Keratinocyte (primary cell): ENCODE results near the gene ARHGAP10. TPM values are rescaled to one million over a fixed set of nuclear protein-coding genes. Genes with fewer than 3 reads are reported as not detected.

Source experiments
- DNase-seq: peaks from one replicate; pipeline ENCODE4 v3.0.0-alpha.2; 2011; ENCODE audit warnings: low read depth, missing footprints, low spot score
- FAIRE-seq: peaks from 2 replicates; lab custom pipeline; 2011; peaks lifted over from hg19 to GRCh38; lab: Jason Lieb, UNC
- H2AFZ ChIP-seq: 2 replicates; pipeline ENCODE4 v1.6.0; 2012; ENCODE audit warnings: low read length, control low read depth, inconsistent platforms; ENCODE audit not compliant: control insufficient read depth
- H3K27ac ChIP-seq: 2 replicates; pipeline ENCODE4 v1.5.1; 2011; ENCODE audit warnings: low read length; ENCODE audit not compliant: control insufficient read depth, insufficient read depth
- H3K27me3 ChIP-seq: 3 replicates; pipeline ENCODE4 v1.6.0; 2011; ENCODE audit warnings: low read length; ENCODE audit not compliant: control insufficient read depth, insufficient read depth; ENCODE audit errors: extremely low read depth
- H3K36me3 ChIP-seq, 2 experiments: 2 replicates in 1 of 2; 3 replicates in 1 of 2; pipeline ENCODE4 v1.5.1; 2011; ENCODE audit warnings: low read length in 2 of 2, mild to moderate bottlenecking in 1 of 2; ENCODE audit not compliant: control insufficient read depth in 2 of 2, insufficient read depth in 2 of 2; ENCODE audit errors: extremely low read depth in 1 of 2
- H3K4me1 ChIP-seq: 3 replicates; pipeline ENCODE4 v1.5.1; 2011; ENCODE audit warnings: low read length; ENCODE audit not compliant: control insufficient read depth, insufficient read depth; ENCODE audit errors: extremely low read depth
- H3K4me2 ChIP-seq: 3 replicates; pipeline ENCODE4 v1.6.0; 2011; ENCODE audit warnings: low read depth, low read length; ENCODE audit not compliant: control insufficient read depth, insufficient read depth; ENCODE audit errors: extremely low read depth
- H3K4me3 ChIP-seq, 3 experiments: fragments of 200-600 bp in 1 of 3; sonication (generic) in 1 of 3; 2 replicates in 2 of 3; 3 replicates in 1 of 3; pipeline ENCODE4 v1.5.1; 2011 to 2016; ENCODE audit warnings: low read length in 3 of 3, mild to moderate bottlenecking in 3 of 3, control low read depth in 2 of 3, inconsistent platforms in 1 of 3, low read depth in 1 of 3, mixed read lengths in 1 of 3, mixed run types in 1 of 3, moderate library complexity in 1 of 3; ENCODE audit not compliant: control insufficient read depth in 2 of 3, insufficient read depth in 2 of 3; ENCODE audit errors: extremely low read depth in 1 of 3
- H3K79me2 ChIP-seq: 2 replicates; pipeline ENCODE4 v1.6.0; 2012; ENCODE audit warnings: low read length; ENCODE audit not compliant: control insufficient read depth, insufficient read depth
- H3K9ac ChIP-seq: 3 replicates; pipeline ENCODE4 v1.6.0; 2011; ENCODE audit warnings: low read length; ENCODE audit not compliant: control insufficient read depth, insufficient read depth; ENCODE audit errors: extremely low read depth
- H3K9me1 ChIP-seq: 3 replicates; pipeline ENCODE4 v1.6.0; 2011; ENCODE audit warnings: low read length; ENCODE audit not compliant: control insufficient read depth, insufficient read depth; ENCODE audit errors: extremely low read depth
- H3K9me3 ChIP-seq: 2 replicates; pipeline ENCODE4 v1.5.1; 2012; ENCODE audit warnings: low read depth, low read length; ENCODE audit not compliant: control insufficient read depth
- H4K20me1 ChIP-seq: 3 replicates; pipeline ENCODE4 v1.6.0; 2011; ENCODE audit warnings: low read length; ENCODE audit not compliant: control insufficient read depth, insufficient read depth; ENCODE audit errors: extremely low read depth
- EZH2 ChIP-seq: IDR thresholded peaks from one replicate; pipeline ENCODE4 v1.6.1; 2012; ENCODE audit warnings: inconsistent platforms, mild to moderate bottlenecking, low read length, moderate library complexity
- dilution Hi-C: fragments of 300-500 bp; cut with MboI; formaldehyde crosslinking; loops from one replicate; pipeline ENCODE4 v1.7.0; 2020; ENCODE audit warnings: low sequenced_read_pairs; ENCODE audit not compliant: extremely low pct_ligation_motif_present
- polyA plus RNA-seq, 5 experiments: library from polyadenylated mRNA; depleted of rRNA in 3 of 5; stranded (reverse) in 3 of 5; stranded (forward) in 1 of 5; unstranded in 1 of 5; fragments of >200 nt; gene quantifications; 1 replicate in 1 of 5; 2 replicates in 3 of 5; 3 replicates in 1 of 5; pipeline versions ENCODE4 v1.2.1 to v1.2.3, GENCODE V29; 2011 to 2012; ENCODE audit warnings: missing spikeins in 2 of 5, low read depth in 1 of 5, low replicate concordance in 1 of 5
- TF ChIP-seq, protein P1 (sequence below), 3 experiments: IDR thresholded peaks in 1 of 3; conservative IDR thresholded peaks in 1 of 3; optimal IDR thresholded peaks in 1 of 3; 2 replicates in 2 of 3; 3 replicates in 1 of 3; pipeline versions ENCODE3 to v1.5.1; 2011; ENCODE audit warnings: low read length in 3 of 3, mild to moderate bottlenecking in 3 of 3, moderate library complexity in 2 of 3, control low read depth in 1 of 3, inconsistent platforms in 1 of 3; ENCODE audit not compliant: insufficient read depth in 2 of 3; ENCODE audit errors: extremely low read depth in 1 of 3

ARHGAP10 gene
- polyA plus RNA-seq, 1 donor (not counting 4 experiments of a cell fraction or from before 2014, with no cell fraction given): 18.7 TPM

DNA sequence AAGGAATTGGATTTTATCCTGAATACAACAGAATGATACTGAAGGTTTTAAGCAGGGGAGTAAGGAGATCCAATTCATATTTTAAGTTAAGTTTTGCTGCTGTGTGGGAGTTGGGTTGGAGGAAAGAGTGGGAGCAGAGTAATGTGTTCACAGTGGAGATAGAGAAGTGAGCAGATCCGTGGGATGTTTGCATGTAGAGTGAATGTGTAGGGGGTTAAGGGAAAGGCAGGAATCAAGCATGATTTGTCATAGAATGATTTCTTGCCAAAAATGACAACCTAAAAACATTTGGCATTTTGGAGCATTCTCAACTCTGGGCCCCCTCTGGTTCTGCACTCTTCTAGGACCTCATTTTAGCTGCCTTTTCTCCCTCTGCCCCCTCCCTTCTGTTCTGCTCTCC lies 76.6 kb downstream of the ARHGAP10 start:
- dilution Hi-C loops: no loop called here
- TF ChIP-seq, protein P1, sequence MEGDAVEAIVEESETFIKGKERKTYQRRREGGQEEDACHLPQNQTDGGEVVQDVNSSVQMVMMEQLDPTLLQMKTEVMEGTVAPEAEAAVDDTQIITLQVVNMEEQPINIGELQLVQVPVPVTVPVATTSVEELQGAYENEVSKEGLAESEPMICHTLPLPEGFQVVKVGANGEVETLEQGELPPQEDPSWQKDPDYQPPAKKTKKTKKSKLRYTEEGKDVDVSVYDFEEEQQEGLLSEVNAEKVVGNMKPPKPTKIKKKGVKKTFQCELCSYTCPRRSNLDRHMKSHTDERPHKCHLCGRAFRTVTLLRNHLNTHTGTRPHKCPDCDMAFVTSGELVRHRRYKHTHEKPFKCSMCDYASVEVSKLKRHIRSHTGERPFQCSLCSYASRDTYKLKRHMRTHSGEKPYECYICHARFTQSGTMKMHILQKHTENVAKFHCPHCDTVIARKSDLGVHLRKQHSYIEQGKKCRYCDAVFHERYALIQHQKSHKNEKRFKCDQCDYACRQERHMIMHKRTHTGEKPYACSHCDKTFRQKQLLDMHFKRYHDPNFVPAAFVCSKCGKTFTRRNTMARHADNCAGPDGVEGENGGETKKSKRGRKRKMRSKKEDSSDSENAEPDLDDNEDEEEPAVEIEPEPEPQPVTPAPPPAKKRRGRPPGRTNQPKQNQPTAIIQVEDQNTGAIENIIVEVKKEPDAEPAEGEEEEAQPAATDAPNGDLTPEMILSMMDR (optimal IDR thresholded peaks at IDR 0.05 in 1 of 3, IDR thresholded peaks at IDR 0.05 in 1 of 3, conservative IDR thresholded peaks at IDR 0.05 in 1 of 3; ENCODE audit: extremely low read depth in 1 of 3, insufficient read depth in 2 of 3, low read length in 3 of 3): no peak
- no peak for TF ChIP-seq EZH2
- DNase-seq: no peak
- Histone ChIP-seq H3K9me3 (no peaks in the 10 kb centered on the region), H3K27me3 (no peaks in the 10 kb centered on the region), H3K27ac (no peak overlapping the region), H3K4me1 (no peaks in the 10 kb centered on the region), H3K9me1 (no peaks in the 10 kb centered on the region), H4K20me1 (no peaks in the 10 kb centered on the region), H3K4me3 (no peak overlapping the region), H3K9ac (no peak overlapping the region), H3K36me3 (no peaks in the 10 kb centered on the region), H3K4me2 (no peak overlapping the region), H2AFZ (no peak overlapping the region), H3K79me2 (peaks cover 52% of the 10 kb centered on the region)
- no peak for FAIRE-seq

DNA sequence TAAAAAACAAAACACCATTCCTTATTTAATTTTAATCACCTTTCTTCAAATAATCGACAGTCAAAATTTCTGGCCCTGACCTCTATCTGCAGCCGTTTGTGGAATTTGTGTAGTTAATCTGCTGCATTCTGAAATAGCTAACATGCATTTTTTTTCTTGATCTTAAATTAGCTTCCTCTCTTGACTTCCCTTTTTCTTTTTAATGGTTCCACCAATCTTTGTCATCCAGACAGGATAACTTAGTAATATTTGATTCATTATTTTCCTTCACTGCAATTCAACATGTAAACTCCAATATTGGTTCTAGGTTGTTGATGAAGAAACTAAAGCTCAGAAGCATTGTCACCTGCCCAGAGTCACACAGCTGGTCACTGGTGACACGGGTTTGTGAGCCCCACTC lies 77.3 kb downstream of the ARHGAP10 start:
- TF ChIP-seq, protein P1 (optimal IDR thresholded peaks at IDR 0.05 in 1 of 3, IDR thresholded peaks at IDR 0.05 in 1 of 3, conservative IDR thresholded peaks at IDR 0.05 in 1 of 3; ENCODE audit: extremely low read depth in 1 of 3, insufficient read depth in 2 of 3, low read length in 3 of 3): no peak
- TF ChIP-seq EZH2: no peak
- no peak overlapping the region for H3K9ac ChIP-seq
- no peaks in the 10 kb centered on the region for H3K27me3 ChIP-seq
- H3K9me3 ChIP-seq: no peaks in the 10 kb centered on the region
- H3K36me3 ChIP-seq: no peaks in the 10 kb centered on the region
- peaks cover 4% of the 10 kb centered on the region for H3K4me1 ChIP-seq
- no peaks in the 10 kb centered on the region for H3K9me1 ChIP-seq
- H3K79me2 ChIP-seq: peaks cover 49% of the 10 kb centered on the region
- H3K4me2 ChIP-seq: no peak overlapping the region
- no peak overlapping the region for H2AFZ ChIP-seq
- no peak overlapping the region for H3K27ac ChIP-seq
- DNase-seq: no peak
- dilution Hi-C loops: no loop called here
- no peak overlapping the region for H3K4me3 ChIP-seq
- no peak for FAIRE-seq
- H4K20me1 ChIP-seq: no peaks in the 10 kb centered on the region
